Measurements from ENCODE around the gene SLC7A6.

The SLC7A6 gene

GRCh38 chr16:68331879-68332410 lies 67.6 kb downstream of the SLC7A6 start:
- no peak overlapping the region for H3K4me3 ChIP-seq (ENCODE audit: low read depth, low read length)
- no peak for DNase-seq (ENCODE audit: low read depth)

DNA sequence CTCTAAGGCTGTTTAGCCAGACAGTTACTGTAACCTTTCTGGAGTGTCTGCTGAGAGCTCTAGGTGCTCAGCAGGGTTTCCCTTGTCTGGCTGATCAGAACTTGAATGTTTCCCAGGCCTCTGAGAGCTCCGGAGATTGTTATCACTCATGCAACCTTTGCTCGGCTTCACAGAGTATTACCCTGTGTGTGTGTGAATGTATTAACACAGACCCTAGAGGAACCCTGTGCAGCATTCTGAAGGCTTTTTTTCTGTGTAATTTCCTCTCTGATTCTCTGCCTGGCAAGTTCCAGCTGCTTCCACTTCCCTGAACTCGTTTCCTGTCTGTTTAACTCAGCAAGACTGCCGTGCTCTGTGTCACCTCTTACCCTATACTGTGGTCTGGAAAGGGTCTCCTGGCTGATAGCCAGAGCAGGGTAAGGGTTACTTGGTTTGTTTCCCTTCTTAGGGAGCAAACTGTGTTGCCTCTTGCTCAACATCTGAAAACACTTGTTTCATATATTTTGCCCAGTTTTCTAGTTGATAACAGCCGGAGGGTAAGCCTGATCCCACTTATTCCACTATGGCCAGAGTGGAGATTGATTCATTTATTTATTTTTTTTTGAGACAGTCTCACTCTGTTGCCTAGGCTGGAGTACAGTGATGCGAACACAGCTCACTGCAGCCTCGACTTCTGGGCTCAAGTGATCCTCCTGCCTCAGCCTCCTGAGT lies 68.2 kb downstream of the SLC7A6 start:
- no peak overlapping the region for H3K4me3 ChIP-seq (ENCODE audit: low read depth, low read length)
- no peak for DNase-seq (ENCODE audit: low read depth)

DNA sequence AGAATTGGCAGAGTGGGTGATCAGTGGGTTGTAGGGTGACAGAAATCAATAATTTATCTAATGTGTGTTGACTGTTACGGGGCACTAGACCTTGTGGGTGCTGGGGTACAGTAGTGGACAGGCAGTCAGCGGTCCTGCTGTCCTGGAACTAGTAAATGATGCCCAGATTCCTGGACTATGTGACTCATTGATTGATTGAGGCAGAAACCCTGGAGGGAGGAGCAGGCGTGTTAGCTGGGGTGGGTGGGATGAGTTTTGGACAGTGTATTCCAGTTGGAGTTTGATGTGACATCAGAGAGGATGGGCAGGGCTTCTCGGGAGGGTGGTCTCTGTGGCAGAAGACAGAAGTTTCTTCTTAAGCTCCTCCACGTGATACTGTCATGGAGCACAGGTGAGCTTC lies 70.8 kb downstream of the SLC7A6 start:
- no peak for DNase-seq (ENCODE audit: low read depth)
- no peak overlapping the region for H3K4me3 ChIP-seq (ENCODE audit: low read depth, low read length)

- no peak for DNase-seq (ENCODE audit: low read depth)
- no peak overlapping the region for H3K4me3 ChIP-seq (ENCODE audit: low read depth, low read length)
These were observed 74.2 kb downstream of the SLC7A6 start for GRCh38 chr16:68338326-68339119.

DNA sequence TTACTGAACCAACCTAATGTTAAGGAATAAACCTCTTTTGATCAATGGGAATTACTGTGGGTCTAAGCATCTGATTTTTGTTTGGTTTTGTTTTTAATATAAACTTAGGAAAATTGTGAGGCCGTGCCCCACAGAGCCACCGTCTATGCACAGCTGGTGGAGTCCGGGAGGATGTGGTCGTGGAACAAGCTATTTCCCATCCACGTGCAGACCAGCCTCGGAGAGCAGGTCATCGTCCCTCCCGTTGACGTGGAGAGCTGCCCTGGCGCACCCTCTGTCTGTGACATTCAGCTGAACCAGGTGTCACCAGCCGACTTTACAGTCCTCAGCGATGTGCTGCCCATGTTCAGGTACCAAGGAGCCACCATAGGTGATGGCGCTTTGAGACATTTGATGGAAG lies 74.9 kb downstream of the SLC7A6 start:
- no peak for DNase-seq (ENCODE audit: low read depth)
- H3K4me3 ChIP-seq (ENCODE audit: low read depth, low read length), result no peak overlapping the region

DNA sequence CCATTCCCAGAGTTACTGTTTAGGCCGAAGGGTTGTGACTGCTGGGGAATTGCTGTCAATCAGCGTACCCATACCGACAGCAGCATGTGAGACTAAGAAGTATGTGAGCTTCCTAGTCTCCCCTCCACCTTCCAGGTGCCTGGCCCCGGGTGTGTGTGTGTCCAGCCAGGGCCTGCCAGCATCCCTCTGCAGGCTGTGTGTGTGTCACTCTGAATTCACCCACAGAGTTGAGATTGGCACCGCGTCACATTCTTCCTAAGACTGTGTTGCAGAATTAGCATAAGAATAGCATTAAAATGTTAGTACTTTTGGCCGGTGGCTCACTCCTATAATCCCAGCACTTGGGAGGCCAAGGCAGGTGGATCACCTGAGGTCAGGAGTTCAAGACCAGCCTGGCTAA lies 78.3 kb downstream of the SLC7A6 start:
- no peak for DNase-seq (ENCODE audit: low read depth)
- H3K4me3 ChIP-seq (ENCODE audit: low read depth, low read length), result no peak overlapping the region

DNA sequence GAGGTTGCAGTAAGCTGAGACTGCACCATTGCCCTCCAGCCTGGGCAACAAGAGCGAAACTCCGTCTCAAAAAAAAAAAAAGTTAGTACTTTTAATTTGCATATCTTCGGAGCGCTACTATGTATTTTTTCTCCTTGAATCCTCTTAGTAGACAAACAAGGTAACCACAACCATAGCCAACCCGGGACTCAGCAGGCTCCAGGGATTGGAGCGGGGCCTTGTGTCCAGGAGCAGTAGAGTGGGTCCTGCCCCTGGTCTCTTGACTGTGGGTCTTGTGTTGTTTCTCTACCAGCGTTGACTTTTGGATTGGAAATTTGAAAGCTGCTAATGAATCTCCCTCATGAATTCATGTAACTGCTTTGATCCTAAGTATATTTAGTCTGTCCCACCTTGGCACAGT lies 78.8 kb downstream of the SLC7A6 start:
- no peak overlapping the region for H3K4me3 ChIP-seq (ENCODE audit: low read depth, low read length)
- no peak for DNase-seq (ENCODE audit: low read depth)

GRCh38 chr16:68344252-68344651 lies 79.9 kb downstream of the SLC7A6 start:
- no peak for DNase-seq (ENCODE audit: low read depth)
- H3K4me3 ChIP-seq (ENCODE audit: low read depth, low read length), result no peak overlapping the region

DNA sequence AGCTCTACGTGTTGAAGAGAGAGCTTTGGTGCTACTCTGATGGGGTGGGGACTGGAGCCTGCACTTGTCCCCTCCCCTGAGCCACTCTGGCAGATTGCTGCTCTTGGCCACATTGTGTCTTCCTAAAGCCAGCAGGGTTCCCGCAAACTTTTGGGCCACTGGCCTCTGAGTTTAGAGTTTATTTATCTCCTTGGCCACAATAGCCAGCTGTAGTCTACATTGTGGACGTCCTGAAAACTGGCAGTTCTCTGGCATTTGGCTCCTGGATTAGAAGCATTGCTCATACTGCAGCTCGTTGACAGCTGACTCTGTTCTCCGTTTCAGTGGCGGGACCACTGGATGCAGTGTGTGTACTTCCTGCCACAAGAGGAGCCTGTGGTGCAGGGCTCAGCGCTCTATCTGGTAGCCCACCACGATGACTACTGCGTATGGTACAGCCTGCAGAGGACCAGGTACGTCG lies 81.1 kb downstream of the SLC7A6 start:
- DNase-seq (ENCODE audit: low read depth), result no peak
- no peak overlapping the region for H3K4me3 ChIP-seq (ENCODE audit: low read depth, low read length)

- DNase-seq (ENCODE audit: low read depth), result no peak
- no peak overlapping the region for H3K4me3 ChIP-seq (ENCODE audit: low read depth, low read length)
These were observed 81.8 kb downstream of the SLC7A6 start for GRCh38 chr16:68345958-68346635.

- DNase-seq (ENCODE audit: low read depth), result no peak
- no peak overlapping the region for H3K4me3 ChIP-seq (ENCODE audit: low read depth, low read length)
These were observed 82.7 kb downstream of the SLC7A6 start for GRCh38 chr16:68346892-68347480.

DNA sequence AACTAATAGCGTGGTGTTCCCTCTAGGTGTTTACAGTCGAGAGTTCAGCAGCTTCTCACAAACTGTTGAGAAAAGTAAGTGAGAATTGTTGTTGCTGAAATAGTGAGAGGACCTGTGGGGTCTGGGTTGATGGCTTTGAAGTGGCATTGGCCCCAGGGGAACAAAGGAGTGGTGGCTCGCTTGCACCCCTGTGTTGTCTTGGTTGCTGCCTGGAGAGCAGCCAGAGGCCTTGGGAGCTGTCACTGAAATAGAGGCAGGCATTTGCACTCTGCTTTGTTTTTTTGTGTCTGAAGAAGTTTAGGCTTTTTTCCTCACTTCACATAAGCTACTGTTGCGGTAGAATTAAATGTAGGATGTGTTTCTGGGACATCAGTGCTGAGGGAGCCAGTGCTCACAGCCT lies 83.3 kb downstream of the SLC7A6 start:
- DNase-seq (ENCODE audit: low read depth), result no peak

DNA sequence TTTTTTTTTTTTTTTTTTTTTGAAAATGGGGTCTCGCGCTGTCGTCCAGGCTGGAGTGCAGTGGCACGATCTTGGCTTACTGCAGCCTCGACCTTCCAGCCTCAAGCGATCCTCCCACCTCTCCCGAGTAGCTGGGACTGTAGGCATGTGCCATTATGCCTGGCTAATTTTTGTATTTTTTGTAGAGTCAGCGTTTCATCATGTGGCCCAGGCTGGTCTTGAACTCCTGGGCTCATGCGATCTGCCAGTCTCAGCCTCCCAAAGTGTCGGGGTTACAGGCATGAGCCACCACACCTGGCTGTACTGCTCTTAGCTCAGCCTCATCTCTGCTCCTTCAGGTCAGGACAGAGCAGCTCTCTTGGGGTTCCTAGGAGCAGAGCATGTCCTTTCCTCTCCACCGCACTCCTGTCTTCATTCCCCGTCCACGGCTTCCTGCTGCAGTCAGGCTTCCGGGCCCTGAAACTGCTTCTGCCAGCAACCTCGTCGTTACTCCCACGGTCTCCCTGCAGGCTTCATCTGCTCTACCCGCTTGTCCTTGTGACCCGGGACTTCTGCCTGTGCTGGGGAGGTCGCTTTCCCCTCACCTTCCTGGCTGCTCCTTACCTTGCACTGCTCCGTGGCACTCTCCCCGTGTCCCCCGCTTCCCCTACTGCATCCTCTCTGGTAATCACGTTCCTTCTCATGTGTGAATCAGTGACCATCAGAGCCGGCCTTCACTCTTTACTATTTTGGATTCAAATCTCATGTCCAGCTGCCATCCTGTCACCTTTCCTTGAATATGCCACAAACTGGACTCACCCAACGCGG lies 84.5 kb downstream of the SLC7A6 start:
- H3K4me3 ChIP-seq (ENCODE audit: low read depth, low read length), result no peak overlapping the region
- no peak for DNase-seq (ENCODE audit: low read depth)

More for the DNA sequence above, 83.3 kb downstream of the SLC7A6 start:
- H3K4me3 ChIP-seq (ENCODE audit: low read depth, low read length), result no peak overlapping the region

GRCh38 chr16:68349838-68350410 lies 85.6 kb downstream of the SLC7A6 start:
- DNase-seq (ENCODE audit: low read depth), result no peak
- H3K4me3 ChIP-seq (ENCODE audit: low read depth, low read length), result no peak overlapping the region

GRCh38 chr16:68350813-68351350 lies 86.6 kb downstream of the SLC7A6 start:
- DNase-seq (ENCODE audit: low read depth), result no peak
- H3K4me3 ChIP-seq (ENCODE audit: low read depth, low read length), result no peak overlapping the region

Data from skeletal muscle cell (primary cell).